Pancreas (tissue), 10 donors: Measurements from ENCODE around the gene GFI1. TPM values are rescaled to one million over a fixed set of nuclear protein-coding genes. Genes with fewer than 3 reads are reported as not detected.

Source experiments
- ATAC-seq, 4 donors: fragments of 200-7000 bp; cut with Tn5 transposase; one replicate each; pipeline versions ENCODE4 v1.8.0 to v1.9.1; 2020; ENCODE audit warnings: mild to moderate bottlenecking in 4 of 4, moderate library complexity in 4 of 4
- DNase-seq, 6 donors: peaks; one replicate each; pipeline ENCODE4 v3.0.0-alpha.2; 2020
- FAIRE-seq: peaks from 2 replicates; lab custom pipeline; 2012; peaks lifted over from hg19 to GRCh38; lab: Jason Lieb, UNC
- H3K27ac ChIP-seq, 4 donors: fragments of 200-600 bp; sonication (generic); 1 replicate in 3 of 4; 2 replicates in 1 of 4; pipeline versions ENCODE4 v1.5.0 to v1.8.0; 2020
- H3K27me3 ChIP-seq, 4 donors: fragments of 200-600 bp; one replicate each; pipeline ENCODE4 v1.8.0; 2021
- H3K36me3 ChIP-seq, 3 donors: fragments of 200-600 bp; sonication (generic) in 1 of 3; one replicate each; pipeline versions ENCODE4 v1.5.0 to v1.8.0; 2020 to 2021
- H3K4me1 ChIP-seq, 3 donors: fragments of 200-600 bp; one replicate each; pipeline ENCODE4 v1.8.0; 2021
- H3K4me3 ChIP-seq, 4 donors: fragments of 200-600 bp; sonication (generic) in 2 of 4; one replicate each; pipeline versions ENCODE4 v1.5.0 to v1.8.0; 2020 to 2021
- H3K9me3 ChIP-seq, 4 donors: fragments of 200-600 bp; one replicate each; pipeline ENCODE4 v1.8.0; 2021
- CTCF ChIP-seq, 4 donors: fragments of 200-600 bp; sonication (generic) in 3 of 4; IDR thresholded peaks; one replicate each; pipeline versions ENCODE4 v1.5.0 to v1.8.0; 2021; ENCODE audit warnings: antibody characterized with exemption in 4 of 4
- WGBS, 2 donors: extraction: QIAGEN DNeasy Blood & Tissue Kit; methylation state at CpG; one replicate each; pipeline ENCODE4 v1.1.7; 2013; 5-methylcytosine and 5-hydroxymethylcytosine counted together
- intact Hi-C, 3 donors: fragments of 100-400 bp; cut with DNase I; formaldehyde crosslinking; loops; one replicate each; pipeline versions ENCODE4 v1.11.1 to v1.14.2; 2022
- polyA plus RNA-seq, 2 donors: library from polyadenylated mRNA; stranded (reverse); fragments of 200-250 nt; gene quantifications; one replicate each; pipeline ENCODE4 v1.2.3, GENCODE V29; 2013
- total RNA-seq, 6 donors: library from RNA; stranded (reverse); fragmentation: NEBNext Ultra II Directional in 4 of 6; extraction: Animal tissue kit (Norgen Biotek cat#: 25700) in 4 of 6; gene quantifications; one replicate each; pipeline versions ENCODE4 v1.2.1 to v1.2.4, GENCODE V29; 2021 to 2023
- donor health status: healthy with polysubstance abuse.
- donor health status: DM: no; HTN: no; CAD: no; lungs with moderate emphysema.
- donor health status: DM: no; HTN: no; CAD: no.
- donor health status: control.
- donor health status: control.
- donor health status: Bipolar disorder and iron deficiency.
- donor health status: DM: yes; HTN: yes; CAD: no.
- donor health status: DM: no; HTN: no; CAD: no.
- donor health status: DM: no; HTN: no; CAD: no.
- donor health status: DM: yes; HTN: yes; CAD: no.

GFI1 gene
- total and polyA plus RNA-seq, 8 donors, result 5.2 to 7.4 (median 6.0) TPM

GRCh38 chr1:92482665-92483609 lies 3.8 kb downstream of the GFI1 start:
- Histone ChIP-seq H3K27me3 (no peaks in the 10 kb centered on the region), H3K9me3 (no peaks in the 10 kb centered on the region), H3K4me1 (peaks cover 0 to 5% (median 0%) of the 10 kb centered on the region in 3 donors), H3K4me3 (peak overlapping the region; percentile 45 to 78 (median 60)), H3K36me3 (no peaks in the 10 kb centered on the region), H3K27ac (peak overlapping the region; percentile 3 to 95 (median 54))
- ATAC-seq, result peak in 3 of 4 donors; percentile 9 to 14 (median 11)
- 2% methylated on average over 62 of the region's 62 CpGs for WGBS, 2 donors
- no peak for TF ChIP-seq CTCF (IDR thresholded peaks at IDR 0.05)
- intact Hi-C loops, result no loop called here
- peak in 5 of 6 donors; percentile 24 to 82 (median 36) for DNase-seq
- FAIRE-seq, result no peak

GRCh38 chr1:92481971-92482664 lies 4.6 kb downstream of the GFI1 start:
- intact Hi-C loops, result no loop called here
- DNase-seq (no peak), FAIRE-seq (no peak), ATAC-seq (no peak)
- H3K4me1 ChIP-seq, result peaks cover 0 to 5% (median 0%) of the 10 kb centered on the region in 3 donors
- no peaks in the 10 kb centered on the region for H3K27me3 ChIP-seq
- H3K27ac ChIP-seq, result no peak overlapping the region
- WGBS, 2 donors, result 34 to 38% methylated on average over 39 of the region's 39 CpGs
- no peak for TF ChIP-seq CTCF (IDR thresholded peaks at IDR 0.05)
- H3K9me3 ChIP-seq, result no peaks in the 10 kb centered on the region
- H3K36me3 ChIP-seq, result no peaks in the 10 kb centered on the region
- peak overlapping the region; percentile 45 to 78 (median 60) for H3K4me3 ChIP-seq

DNA sequence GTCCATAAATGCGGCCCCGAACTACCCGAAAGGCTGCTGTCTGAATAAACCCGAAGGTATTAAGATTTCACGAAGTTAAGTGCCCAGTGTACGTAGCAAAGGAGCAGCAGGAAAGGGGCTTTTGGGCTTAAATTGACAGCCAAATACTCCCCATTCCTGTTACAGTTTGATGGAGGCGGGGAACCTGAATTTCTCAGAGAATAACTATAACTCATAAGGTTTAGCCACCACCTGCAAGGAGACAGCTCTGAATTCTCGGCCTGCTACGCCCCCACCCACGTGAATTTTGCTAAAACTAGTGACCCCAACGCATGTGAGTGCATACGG lies 5.2 kb downstream of the GFI1 start:
- WGBS, 2 donors, result 71 to 72% methylated on average over 12 of the region's 12 CpGs
- Histone ChIP-seq H3K27ac (no peak overlapping the region), H3K27me3 (no peaks in the 10 kb centered on the region), H3K36me3 (no peaks in the 10 kb centered on the region), H3K4me3 (no peak overlapping the region), H3K9me3 (no peaks in the 10 kb centered on the region), H3K4me1 (peaks cover 0 to 5% (median 0%) of the 10 kb centered on the region in 3 donors)
- no peak for TF ChIP-seq CTCF (IDR thresholded peaks at IDR 0.05)
- no peak for FAIRE-seq
- intact Hi-C loops, result no loop called here
- DNase-seq, result no peak
- no peak for ATAC-seq

- peaks cover 0 to 5% (median 0%) of the 10 kb centered on the region in 3 donors for H3K4me1 ChIP-seq
- WGBS, 2 donors, result 70 to 71% methylated on average over 58 to 65 of the region's 65 CpGs
- intact Hi-C loops, result no loop called here
These were observed 5.7 kb downstream of the GFI1 start for GRCh38 chr1:92480813-92481598.

More at GRCh38 chr1:92480813-92481598, 5.7 kb downstream of the GFI1 start:
- no peak overlapping the region for H3K27ac ChIP-seq
- no peak overlapping the region for H3K4me3 ChIP-seq
- H3K9me3 ChIP-seq, result no peaks in the 10 kb centered on the region
- no peaks in the 10 kb centered on the region for H3K36me3 ChIP-seq
- no peak for TF ChIP-seq CTCF (IDR thresholded peaks at IDR 0.05)
- ATAC-seq (no peak), FAIRE-seq (no peak), DNase-seq (peak in 2 of 6 donors; percentile 59 to 71)
- H3K27me3 ChIP-seq, result no peaks in the 10 kb centered on the region
